ENCODE data around the gene ENTPD7. TPM values are rescaled to one million over a fixed set of nuclear protein-coding genes. Genes with fewer than 3 reads are reported as not detected.

The ENTPD7 gene
- total RNA-seq, 1 experiment from 2014 or later = 14.5 TPM

DNA sequence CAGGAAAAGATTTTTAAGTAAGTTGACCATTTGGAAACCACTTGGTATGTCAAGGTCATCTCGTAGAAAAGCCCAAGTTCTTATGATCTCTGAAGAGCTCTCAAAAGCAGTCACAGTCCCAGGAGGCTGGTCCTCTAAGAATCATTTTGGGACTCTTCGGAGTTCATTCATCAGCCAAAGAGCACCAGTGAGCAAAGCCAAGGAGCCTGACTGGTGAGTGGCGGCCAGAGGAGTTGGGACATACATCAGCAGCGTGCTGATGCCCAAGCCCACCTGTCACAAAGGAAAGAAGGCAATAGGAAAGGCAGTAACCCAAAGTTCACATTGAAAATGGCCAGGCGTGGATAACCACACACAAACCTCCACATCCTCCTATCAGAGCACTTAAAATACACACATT lies 55.1 kb downstream of the ENTPD7 start:
- no peaks in the 10 kb centered on the region for H3K27me3 Mint-ChIP-seq (ENCODE audit: low read depth)
- no peak for TF ChIP-seq CTCF (conservative IDR thresholded peaks at IDR 0.05)
- no peak overlapping the region for H3K9ac ChIP-seq (ENCODE audit: extremely low read depth, insufficient read length, low read length)

More for the DNA sequence above, 55.1 kb downstream of the ENTPD7 start:
- Histone ChIP-seq H3K4me1 (ENCODE audit: insufficient read depth, low read length) (no peaks in the 10 kb centered on the region), H3K27me3 (ENCODE audit: insufficient read depth, low read length) (no peaks in the 10 kb centered on the region), H2BK120ac (ENCODE audit: low read depth, low read length, poor library complexity, severe bottlenecking) (no peak overlapping the region), H3K18ac (ENCODE audit: insufficient read length, low read depth, low read length) (no peak overlapping the region), H3K4me2 (ENCODE audit: insufficient read depth, insufficient read length, low read length) (no peak overlapping the region), H4K5ac (ENCODE audit: insufficient read length, low read depth, low read length) (no peak overlapping the region), H3K79me2 (ENCODE audit: insufficient read depth, low read length) (no peaks in the 10 kb centered on the region), H3K14ac (ENCODE audit: insufficient read depth, low read length) (no peak overlapping the region), H3K79me1 (ENCODE audit: insufficient read depth, low read depth, low read length, poor library complexity, severe bottlenecking) (no peaks in the 10 kb centered on the region), H2BK20ac (ENCODE audit: low read depth, low read length, poor library complexity, severe bottlenecking) (no peak overlapping the region), H3T11ph (ENCODE audit: low read length) (no peak overlapping the region), H3K23me2 (ENCODE audit: insufficient read length, low read depth, low read length, poor library complexity, severe bottlenecking) (no peaks in the 10 kb centered on the region), H2AFZ (ENCODE audit: low read length) (no peak overlapping the region), H3K4ac (ENCODE audit: low read depth, low read length) (no peak overlapping the region), H4K91ac (ENCODE audit: insufficient read length, low read depth, low read length) (no peak overlapping the region), H3K56ac (ENCODE audit: insufficient read length, low read depth, low read length) (no peak overlapping the region), H4K8ac (replicated peaks; ENCODE audit: insufficient read length, low read depth, low read length) (no peak overlapping the region), H2AK5ac (ENCODE audit: insufficient read length, low read length) (no peak overlapping the region), H3K27ac (ENCODE audit: insufficient read length, low read depth, low read length) (no peak overlapping the region), H3K9me3 (ENCODE audit: control insufficient read depth, low read depth, low read length) (no peaks in the 10 kb centered on the region), H3K23ac (ENCODE audit: insufficient read length, low read depth, low read length) (no peak overlapping the region), H2BK15ac (ENCODE audit: low read depth, low read length) (no peak overlapping the region), H2BK12ac (ENCODE audit: insufficient read length, low read depth, low read length) (no peak overlapping the region), H2BK5ac (ENCODE audit: insufficient read length, low read length) (no peak overlapping the region), H4K20me1 (ENCODE audit: control insufficient read depth, insufficient read depth, insufficient read length) (no peaks in the 10 kb centered on the region)
- Mint-ChIP-seq H3K9me3 (no peaks in the 10 kb centered on the region), H3K36me3 (ENCODE audit: insufficient read depth in 1 of 3, low read depth in 3 of 3) (peaks cover 18 to 65% (median 50%) of the 10 kb centered on the region in 3 experiments; a peak in 6 of 7 replicates), H3K27ac (no peak overlapping the region), H3K4me3 (no peak overlapping the region), H3K4me1 (no peaks in the 10 kb centered on the region)
- DNase-seq = no peak
- WGBS (ENCODE audit: extremely low coverage, insufficient read length, low lambda C conversion rate) = no CpG with 5 or more reads among the region's 5 CpGs
